Stimulated activated CD4-positive, alpha-beta T cell treated with anti-CD3 and anti-CD28 coated beads, Interleukin-15, amount 100 ng/mL, for 48 hours (primary cell): ENCODE results near the gene SP2.
"Not testable (repeated sequence)": the region's sequence is repeated elsewhere in the genome, so short reads cannot be mapped to it uniquely, and the experiment has no call there.

Source experiments
- DNase-seq, 2 donors: peaks; one replicate each; pipeline ENCODE4 v3.0.0-alpha.2; 2020; ENCODE audit warnings: low read depth in 2 of 2

SP2 gene

GRCh38 chr17:47918991-47919390 is 23.0 kb downstream of the SP2 start:
- no peak for DNase-seq

- DNase-seq: not testable (repeated sequence)
Measured at GRCh38 chr17:47919889-47920288, 23.9 kb downstream of the SP2 start.

- no peak for DNase-seq
Measured at GRCh38 chr17:47924785-47925677, 29.0 kb downstream of the SP2 start.

- DNase-seq: no peak
Measured at GRCh38 chr17:47925678-47925988, 29.6 kb downstream of the SP2 start.

- DNase-seq: no peak
Measured at GRCh38 chr17:47927821-47928400, 31.9 kb downstream of the SP2 start.

- DNase-seq: no peak
Measured at GRCh38 chr17:47928415-47928814, 32.4 kb downstream of the SP2 start.

- DNase-seq: no peak
Measured at GRCh38 chr17:47929218-47930000, 33.4 kb downstream of the SP2 start.

GRCh38 chr17:47931848-47932247 is 35.8 kb downstream of the SP2 start:
- DNase-seq: no peak

GRCh38 chr17:47934856-47935255 is 38.8 kb downstream of the SP2 start:
- no peak for DNase-seq

GRCh38 chr17:47935468-47935867 is 39.4 kb downstream of the SP2 start:
- not testable (repeated sequence) for DNase-seq

GRCh38 chr17:47935961-47936360 is 39.9 kb downstream of the SP2 start:
- no peak for DNase-seq

GRCh38 chr17:47937941-47938340 is 41.9 kb downstream of the SP2 start:
- no peak for DNase-seq

GRCh38 chr17:47941246-47942095 is 45.4 kb downstream of the SP2 start, which contains the start of gene PNPO:
PNPO (plus strand) TSS chr17:47941571; CDS start chr17:47941676, 105 bp downstream.
- DNase-seq: peak; percentile 94 to 96

GRCh38 chr17:47942096-47942510 is 46.1 kb downstream of the SP2 start:
- no peak for DNase-seq

GRCh38 chr17:47942568-47942967 is 46.5 kb downstream of the SP2 start:
- DNase-seq: no peak

GRCh38 chr17:47945080-47945479 is 49.0 kb downstream of the SP2 start:
- DNase-seq: no peak

- DNase-seq: no peak
Measured at GRCh38 chr17:47945529-47946508, 49.8 kb downstream of the SP2 start.

GRCh38 chr17:47946516-47946915 is 50.5 kb downstream of the SP2 start:
- no peak for DNase-seq

- peak; percentile 64 to 72 for DNase-seq
Measured at GRCh38 chr17:47946929-47947397, 50.9 kb downstream of the SP2 start.

GRCh38 chr17:47948706-47949196 is 52.7 kb downstream of the SP2 start:
- DNase-seq: no peak
